Activated CD4-positive, alpha-beta T cell treated with anti-CD3 and anti-CD28 coated beads, Interleukin-2, amount 50 U/mL, for 24 hours (primary cell): Measurements from ENCODE around the gene TEX50.
"Not testable (repeated sequence)": the region's sequence is repeated elsewhere in the genome, so short reads cannot be mapped to it uniquely, and the experiment has no call there.

Experiments used
- DNase-seq, 2 donors: peaks; one replicate each; pipeline ENCODE4 v3.0.0-alpha.2; 2020; ENCODE audit warnings: low read depth in 1 of 2, low spot score in 1 of 2

The TEX50 gene

GRCh38 chr1:173661763-173662162 is 26.6 kb downstream of the TEX50 start:
- no peak for DNase-seq

GRCh38 chr1:173663159-173663558 is 28.0 kb downstream of the TEX50 start:
- DNase-seq: no peak

GRCh38 chr1:173666646-173667045 is 31.5 kb downstream of the TEX50 start:
- no peak for DNase-seq

- no peak for DNase-seq
Measured at GRCh38 chr1:173669491-173669941, 34.4 kb downstream of the TEX50 start, which contains the start of gene ANKRD45. Gene ANKRD45, minus strand, starts transcription at chr1:173669851. Its CDS starts 10,433 bp downstream, at chr1:173659418.

GRCh38 chr1:173674496-173674895 is 39.4 kb downstream of the TEX50 start:
- DNase-seq: not testable (repeated sequence)

GRCh38 chr1:173680152-173680551 is 45.0 kb downstream of the TEX50 start:
- DNase-seq: not testable (repeated sequence)

- DNase-seq: no peak
Measured at GRCh38 chr1:173682184-173682583, 47.0 kb downstream of the TEX50 start.

GRCh38 chr1:173683838-173684237 is 48.7 kb downstream of the TEX50 start:
- DNase-seq: not testable (repeated sequence)

GRCh38 chr1:173685121-173685520 is 50.0 kb downstream of the TEX50 start:
- DNase-seq: not testable (repeated sequence)
